SH-SY5Y (cell line): ENCODE results near the gene LENG1.

Source experiments
- GATA2 ChIP-seq: IDR thresholded peaks from 2 replicates; pipeline ENCODE4 v1.6.1; 2011; ENCODE audit warnings: mild to moderate bottlenecking, low read depth, low read length
- GATA3 ChIP-seq: IDR thresholded peaks from 2 replicates; pipeline ENCODE4 v1.6.1; 2011; ENCODE audit warnings: low read depth, mild to moderate bottlenecking, low read length, moderate library complexity

GRCh38 chr19:54153731-54154326, 5.7 kb downstream of the LENG1 start:
- TF ChIP-seq GATA2 = no peak
- TF ChIP-seq GATA3 = no peak
